ENCODE results near the gene CDC42BPB. TPM values are rescaled to one million over a fixed set of nuclear protein-coding genes. Genes with fewer than 3 reads are reported as not detected.
A peak's percentile ranks its signal among the peaks of the same experiment; 100 is the strongest.

CDC42BPB gene
- total RNA-seq, 6 donors from 2014 or later = 108 to 268 (median 124) TPM

DNA sequence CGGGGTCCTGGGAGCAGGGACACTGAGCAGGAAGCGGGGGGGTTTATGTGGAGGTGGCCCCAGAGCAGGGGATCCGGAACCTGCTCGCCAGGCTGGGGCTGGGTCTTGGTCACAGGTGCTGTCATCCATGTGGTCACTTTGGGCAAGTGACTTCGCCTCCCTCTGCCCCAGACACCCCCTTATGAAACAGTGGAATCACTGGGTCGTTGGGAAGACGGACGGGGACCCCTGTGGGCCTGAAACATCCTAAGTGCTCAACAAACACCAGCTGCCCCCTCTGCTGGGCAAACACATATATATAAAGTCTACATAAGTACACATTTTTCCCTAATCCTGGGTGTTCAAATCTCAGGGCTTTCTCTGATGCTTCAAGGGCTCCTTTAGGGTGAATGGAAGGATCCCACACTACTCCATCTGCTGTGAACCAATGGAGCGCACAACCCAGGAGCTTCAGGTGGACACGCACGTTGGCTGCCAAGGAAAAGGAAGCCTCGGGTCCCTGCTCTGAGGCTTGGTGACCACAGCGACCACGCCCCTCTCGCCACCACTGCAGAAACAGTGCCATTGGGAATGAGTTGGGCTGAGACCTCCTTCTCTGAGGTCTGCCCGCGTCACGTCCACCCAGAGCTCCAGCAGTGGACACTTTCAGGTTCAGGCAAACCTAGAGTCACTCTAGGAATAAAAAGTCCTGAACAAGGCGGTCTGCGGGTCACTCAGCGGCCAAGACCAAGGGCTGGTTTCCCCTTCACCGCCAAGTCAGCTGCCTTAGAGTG is 54.6 kb downstream of the CDC42BPB start:
- WGBS, 2 donors = 91 to 94% methylated on average over 21 to 22 of the region's 22 CpGs
- TF ChIP-seq POLR2AphosphoS5 (IDR thresholded peaks at IDR 0.05) (no peak), EP300 (IDR thresholded peaks at IDR 0.05) (no peak), POLR2A (IDR thresholded peaks at IDR 0.05) (no peak)
- TF ChIP-seq, protein P1, sequence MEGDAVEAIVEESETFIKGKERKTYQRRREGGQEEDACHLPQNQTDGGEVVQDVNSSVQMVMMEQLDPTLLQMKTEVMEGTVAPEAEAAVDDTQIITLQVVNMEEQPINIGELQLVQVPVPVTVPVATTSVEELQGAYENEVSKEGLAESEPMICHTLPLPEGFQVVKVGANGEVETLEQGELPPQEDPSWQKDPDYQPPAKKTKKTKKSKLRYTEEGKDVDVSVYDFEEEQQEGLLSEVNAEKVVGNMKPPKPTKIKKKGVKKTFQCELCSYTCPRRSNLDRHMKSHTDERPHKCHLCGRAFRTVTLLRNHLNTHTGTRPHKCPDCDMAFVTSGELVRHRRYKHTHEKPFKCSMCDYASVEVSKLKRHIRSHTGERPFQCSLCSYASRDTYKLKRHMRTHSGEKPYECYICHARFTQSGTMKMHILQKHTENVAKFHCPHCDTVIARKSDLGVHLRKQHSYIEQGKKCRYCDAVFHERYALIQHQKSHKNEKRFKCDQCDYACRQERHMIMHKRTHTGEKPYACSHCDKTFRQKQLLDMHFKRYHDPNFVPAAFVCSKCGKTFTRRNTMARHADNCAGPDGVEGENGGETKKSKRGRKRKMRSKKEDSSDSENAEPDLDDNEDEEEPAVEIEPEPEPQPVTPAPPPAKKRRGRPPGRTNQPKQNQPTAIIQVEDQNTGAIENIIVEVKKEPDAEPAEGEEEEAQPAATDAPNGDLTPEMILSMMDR (IDR thresholded peaks at IDR 0.05) = no peak
- Histone ChIP-seq H3K4me1 (peaks cover 0 to 5% (median 0%) of the 10 kb centered on the region in 4 donors), H3K4me3 (no peak overlapping the region), H3K27me3 (no peaks in the 10 kb centered on the region), H3K36me3 (peaks cover 3 to 80% (median 51%) of the 10 kb centered on the region in 4 donors), H3K9me3 (no peaks in the 10 kb centered on the region), H3K27ac (no peak overlapping the region)
- ATAC-seq (ENCODE audit: low FRiP score in 2 of 2) (no peak), DNase-seq (no peak)

DNA sequence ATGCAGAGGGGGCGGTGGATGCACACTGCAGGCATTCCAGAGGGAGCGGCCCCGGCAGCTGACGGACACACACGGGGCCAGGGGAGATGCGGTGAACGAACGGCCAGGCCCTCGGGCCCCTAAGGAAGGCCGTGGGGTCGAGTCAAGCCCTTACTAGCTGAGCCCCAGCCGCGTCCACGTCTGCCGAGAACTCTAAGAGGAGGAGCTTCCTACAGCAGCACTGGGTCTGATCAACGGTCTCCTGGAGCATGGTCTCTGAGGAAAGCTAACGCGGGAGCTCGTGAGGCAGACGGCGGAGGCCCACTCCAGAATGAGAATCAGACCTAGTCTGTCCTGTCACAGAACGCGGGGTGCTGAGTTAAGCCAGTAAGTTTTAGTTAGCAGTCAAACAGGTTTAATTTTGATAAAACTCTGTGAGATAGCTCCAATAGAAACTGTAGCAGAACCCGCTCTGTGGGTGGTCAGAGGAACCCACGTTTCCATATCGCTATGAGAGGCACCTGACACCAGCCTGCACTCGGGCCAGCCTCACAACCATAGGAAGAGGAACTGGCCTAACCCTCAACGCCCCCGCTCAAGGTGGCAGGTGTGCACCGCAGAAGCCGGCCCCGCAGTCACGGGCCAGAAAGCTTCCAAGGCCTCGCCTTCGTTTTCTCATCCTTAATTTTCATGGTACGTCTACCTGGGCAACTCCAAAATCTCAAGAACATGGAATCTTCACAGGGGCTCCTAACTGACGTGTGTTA is 55.5 kb downstream of the CDC42BPB start:
- no peak overlapping the region for H3K27ac ChIP-seq
- WGBS, 2 donors = 88 to 91% methylated on average over 29 to 37 of the region's 37 CpGs
- no peak for DNase-seq
- H3K4me1 ChIP-seq = no peaks in the 10 kb centered on the region
- no peaks in the 10 kb centered on the region for H3K9me3 ChIP-seq
- H3K4me3 ChIP-seq = no peak overlapping the region
- peaks cover 3 to 81% (median 54%) of the 10 kb centered on the region in 4 donors for H3K36me3 ChIP-seq
- TF ChIP-seq EP300 (IDR thresholded peaks at IDR 0.05) (no peak), POLR2AphosphoS5 (IDR thresholded peaks at IDR 0.05) (no peak), POLR2A (IDR thresholded peaks at IDR 0.05) (no peak)
- TF ChIP-seq, protein P1 (IDR thresholded peaks at IDR 0.05) = no peak
- no peaks in the 10 kb centered on the region for H3K27me3 ChIP-seq
- no peak for ATAC-seq (ENCODE audit: low FRiP score in 2 of 2)

DNA sequence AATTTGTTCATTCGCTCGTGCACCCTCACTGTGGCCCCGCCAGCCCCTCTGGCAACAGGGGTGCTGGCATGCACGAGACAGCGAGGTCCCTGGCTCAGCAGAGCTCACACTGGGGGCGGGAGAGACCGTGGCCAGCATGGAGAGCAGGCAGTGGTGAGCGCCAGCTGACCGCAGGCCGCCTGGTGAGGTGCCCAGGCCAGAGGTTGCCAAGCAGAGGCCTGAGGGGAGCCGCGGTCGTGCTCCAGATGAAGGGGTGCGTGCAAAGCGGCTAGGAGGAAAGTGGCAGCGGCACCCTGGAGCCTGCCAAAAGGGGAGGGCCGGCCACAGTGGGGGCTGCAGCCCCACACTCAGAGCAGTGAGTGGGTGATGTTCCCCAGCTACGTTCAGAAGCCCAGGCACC is 56.1 kb downstream of the CDC42BPB start:
- H3K4me3 ChIP-seq = no peak overlapping the region
- H3K36me3 ChIP-seq = peaks cover 3 to 80% (median 55%) of the 10 kb centered on the region in 4 donors
- no peak for ATAC-seq (ENCODE audit: low FRiP score in 2 of 2)
- H3K4me1 ChIP-seq = no peaks in the 10 kb centered on the region
- H3K27me3 ChIP-seq = no peaks in the 10 kb centered on the region
- TF ChIP-seq EP300 (IDR thresholded peaks at IDR 0.05) = no peak
- TF ChIP-seq POLR2AphosphoS5 (IDR thresholded peaks at IDR 0.05) = no peak
- TF ChIP-seq, protein P1 (IDR thresholded peaks at IDR 0.05) = no peak
- TF ChIP-seq POLR2A (IDR thresholded peaks at IDR 0.05) = no peak
- no peaks in the 10 kb centered on the region for H3K9me3 ChIP-seq
- WGBS, 2 donors = 90 to 99% methylated on average over 13 to 17 of the region's 18 CpGs
- DNase-seq = peak in 1 of 2 donors; percentile 77
- no peak overlapping the region for H3K27ac ChIP-seq

DNA sequence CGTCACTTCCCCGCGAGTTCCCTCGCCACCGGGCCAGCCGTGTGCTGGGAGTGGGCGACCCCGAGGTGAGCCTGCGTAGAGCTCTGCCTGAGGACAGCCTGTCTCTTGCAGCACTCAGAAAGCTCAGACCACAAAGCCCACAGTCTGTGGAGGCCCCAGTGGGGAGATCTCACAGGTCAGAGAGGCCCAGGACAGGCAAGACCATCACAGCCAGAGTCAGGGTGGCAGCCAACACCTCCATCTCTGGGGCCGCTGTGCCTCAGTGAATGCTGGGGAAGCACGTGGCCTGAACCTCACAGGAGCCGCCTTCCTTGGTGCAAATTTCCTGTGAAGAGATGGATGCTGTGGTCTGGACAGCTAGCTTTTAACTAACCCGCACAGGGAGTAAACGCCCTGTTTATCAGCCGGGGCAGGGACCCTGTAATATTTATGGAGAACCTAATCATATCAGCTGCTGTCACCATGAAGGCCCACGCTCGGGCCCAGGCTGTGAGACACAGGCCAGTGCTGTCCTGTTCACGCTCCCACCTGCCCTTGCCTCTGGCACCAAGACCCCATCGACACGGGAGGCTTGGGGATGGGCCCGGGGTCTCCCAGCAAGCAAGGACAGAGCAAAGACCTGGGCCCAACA is 56.9 kb downstream of the CDC42BPB start:
- ATAC-seq (ENCODE audit: low FRiP score in 2 of 2) (no peak), DNase-seq (peak in 1 of 2 donors; percentile 63)
- Histone ChIP-seq H3K27me3 (no peaks in the 10 kb centered on the region), H3K36me3 (peaks cover 3 to 85% (median 59%) of the 10 kb centered on the region in 4 donors), H3K4me3 (no peak overlapping the region), H3K27ac (no peak overlapping the region), H3K9me3 (no peaks in the 10 kb centered on the region), H3K4me1 (no peaks in the 10 kb centered on the region)
- WGBS, 2 donors = 90 to 91% methylated on average over 17 to 21 of the region's 21 CpGs
- TF ChIP-seq EP300 (IDR thresholded peaks at IDR 0.05) (no peak), POLR2AphosphoS5 (IDR thresholded peaks at IDR 0.05) (no peak), POLR2A (IDR thresholded peaks at IDR 0.05) (no peak)
- TF ChIP-seq, protein P1 (IDR thresholded peaks at IDR 0.05) = no peak

Measured in upper lobe of left lung (tissue), 6 donors.